Measurements from ENCODE around the gene FKBP1A.

FKBP1A gene

GRCh38 chr20:1331101-1331500 is 61.8 kb downstream of the FKBP1A start:
- DNase-seq: no peak

DNA sequence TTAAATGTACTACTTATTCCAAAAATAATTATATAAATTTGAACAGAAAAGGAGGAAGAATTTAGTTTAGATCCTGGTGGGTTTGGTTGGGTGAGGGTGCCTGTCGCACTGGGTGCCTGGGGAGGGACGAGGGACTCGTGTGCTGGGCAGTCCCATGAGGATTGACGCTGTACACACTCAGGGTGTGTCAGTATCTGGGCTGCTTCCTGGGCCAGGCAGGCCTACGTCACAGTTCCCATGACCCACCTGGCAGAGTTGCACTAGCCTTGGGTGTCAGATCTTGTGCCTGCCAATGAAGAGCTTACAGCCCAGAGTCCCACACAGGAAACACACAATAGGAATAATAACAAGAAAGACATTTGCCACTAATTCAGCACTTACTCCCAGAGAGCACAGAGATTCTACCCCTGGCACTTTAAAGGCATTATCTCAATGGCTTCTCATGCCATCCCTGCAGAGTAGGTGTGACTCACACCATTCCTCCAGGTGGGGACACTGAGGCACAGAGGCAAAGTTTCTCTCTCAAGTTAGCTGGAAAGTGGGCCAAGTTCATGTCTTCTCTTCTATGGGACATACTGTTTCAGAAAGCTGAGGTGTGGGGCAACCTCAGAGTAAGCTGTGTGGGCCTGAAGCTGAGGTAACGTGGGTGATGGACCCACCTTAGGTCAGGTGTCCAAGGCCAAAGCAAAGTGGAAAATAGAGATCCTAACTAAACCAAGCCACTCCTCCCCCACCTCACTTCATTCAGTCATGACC is 62.6 kb downstream of the FKBP1A start:
- DNase-seq: peak; percentile 44

- DNase-seq: no peak
Observed at GRCh38 chr20:1328680-1329330, 64.0 kb downstream of the FKBP1A start, which contains the start of gene SDCBP2. Gene SDCBP2, minus strand, starts transcription at chr20:1329139. Its CDS starts 8,723 bp downstream, at chr20:1320416.

DNA sequence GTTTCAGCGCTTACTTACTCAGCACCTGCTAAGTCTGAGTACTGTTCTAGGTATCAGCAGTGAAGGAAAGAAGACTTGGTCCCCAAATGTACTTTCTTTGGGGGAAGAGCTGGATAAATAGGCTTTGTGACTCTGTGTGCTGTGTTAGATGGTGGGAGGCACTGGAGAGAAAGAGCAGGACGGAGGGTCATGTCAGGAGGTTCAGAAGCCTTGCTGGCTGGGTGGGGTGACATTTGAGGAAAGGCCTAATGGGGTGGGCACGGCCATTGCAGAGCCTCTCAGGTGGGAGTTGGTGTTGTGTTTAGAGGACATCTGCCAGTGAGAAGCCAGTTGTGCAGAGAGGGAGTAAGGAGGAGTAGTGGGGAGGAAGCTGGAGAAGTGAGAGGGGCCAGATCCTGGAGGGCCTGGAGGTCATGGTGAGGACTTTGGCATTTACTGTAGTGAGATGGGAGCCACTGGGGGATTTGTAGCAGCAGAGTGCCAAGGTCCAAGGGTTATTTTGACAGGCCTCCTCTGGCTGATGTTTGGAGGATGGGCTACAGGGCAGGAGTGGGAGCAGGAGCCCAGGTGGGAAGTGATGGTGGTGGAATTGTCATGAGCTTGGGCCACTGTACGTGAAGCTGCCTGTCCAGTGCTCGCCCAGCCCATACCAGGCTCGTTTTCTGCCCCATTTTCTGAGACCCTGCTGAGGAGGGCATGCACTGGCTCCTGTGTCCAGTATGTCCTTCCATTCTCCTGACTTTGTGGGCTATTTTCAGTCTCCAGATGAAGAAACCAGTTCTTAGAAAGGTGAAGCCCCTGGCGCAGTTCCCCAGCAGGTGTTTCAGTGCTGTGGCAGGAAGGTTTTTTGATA is 64.8 kb downstream of the FKBP1A start:
- DNase-seq: no peak

GRCh38 chr20:1327241-1327653 is 65.6 kb downstream of the FKBP1A start:
- no peak for DNase-seq

DNA sequence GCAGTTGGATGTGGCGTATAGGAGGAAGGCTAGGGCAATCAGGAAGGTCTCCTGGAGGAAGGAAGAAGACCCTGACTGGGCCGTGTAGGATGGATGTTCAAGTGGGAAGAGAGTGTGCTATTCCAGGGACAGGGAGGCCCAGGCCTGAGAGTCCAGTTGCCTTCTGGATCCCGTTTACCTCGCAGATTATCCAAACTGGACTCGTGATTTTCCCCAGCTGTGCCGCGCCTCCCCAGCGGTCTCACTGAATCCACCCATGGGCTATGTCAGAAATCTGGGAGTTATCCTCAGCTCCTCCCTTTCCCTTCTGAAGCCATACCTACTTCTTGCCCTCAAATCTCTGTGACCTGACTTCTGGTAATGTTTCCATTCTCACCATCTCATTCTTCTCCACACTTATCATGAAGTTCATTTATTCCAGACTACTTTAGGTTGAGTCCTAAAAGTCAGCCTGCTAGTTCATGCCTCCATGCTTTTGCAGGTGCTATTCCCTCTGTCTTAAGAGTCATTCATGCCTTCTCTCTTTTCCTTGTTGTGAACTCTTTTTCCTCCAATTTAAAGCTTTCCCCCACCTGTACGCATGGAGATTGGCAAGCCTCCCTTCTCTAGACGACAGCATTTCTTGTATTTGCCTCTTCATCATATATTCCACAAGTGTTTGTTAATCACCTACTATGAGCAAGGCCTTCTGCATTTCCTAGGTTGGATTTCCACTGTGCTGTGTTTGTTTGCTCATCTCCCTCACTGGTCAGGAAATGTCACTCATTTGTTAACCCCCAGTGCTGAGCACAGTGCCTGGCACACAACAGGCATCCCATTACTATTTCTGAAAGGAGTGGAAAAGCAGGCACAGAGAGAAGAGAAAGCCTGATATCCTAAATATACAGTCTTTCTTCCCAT is 66.6 kb downstream of the FKBP1A start:
- DNase-seq: no peak

DNA sequence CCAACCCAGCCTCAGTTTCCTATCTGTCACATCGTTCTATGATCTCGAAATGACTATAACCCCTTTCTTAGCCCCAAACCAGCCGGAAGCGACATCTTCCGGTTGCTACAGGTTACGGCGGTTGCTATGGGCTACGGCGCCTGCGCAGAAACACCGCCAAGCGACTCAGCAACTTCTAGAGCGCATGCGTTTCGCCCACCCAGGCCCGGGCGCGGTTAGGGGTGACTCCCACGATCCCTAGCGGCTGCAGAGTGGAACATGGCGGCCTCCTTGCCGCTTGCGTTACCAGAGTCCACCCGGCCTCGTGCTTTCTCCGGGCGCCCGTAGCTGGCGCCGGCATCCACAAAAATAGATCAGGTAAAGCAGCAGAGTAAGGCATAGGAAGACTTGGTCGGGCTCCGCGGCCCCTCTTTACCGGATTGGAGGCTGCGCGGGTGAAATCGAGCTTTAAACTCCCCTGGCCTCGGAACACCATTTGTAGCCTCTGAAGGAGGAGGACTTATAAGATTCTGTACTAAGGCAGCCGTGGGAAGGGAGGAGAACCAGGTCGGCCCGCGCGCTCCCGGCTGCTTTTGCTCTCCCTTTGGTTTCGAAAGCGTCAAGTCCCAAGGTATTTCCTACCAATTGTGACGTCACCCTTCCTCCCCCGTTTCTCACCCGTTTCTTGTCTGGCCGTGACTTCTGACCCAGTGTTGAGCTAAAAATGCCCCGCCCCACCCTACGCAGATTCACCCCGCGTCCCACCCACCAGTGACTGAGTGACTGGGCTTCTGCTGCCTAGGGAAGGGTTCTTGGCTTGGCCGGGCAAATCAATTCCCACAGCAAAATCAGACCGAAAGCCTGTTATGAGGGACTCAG is 67.5 kb downstream of the FKBP1A start:
- DNase-seq: peak; percentile 100

- DNase-seq: peak; percentile 28
Observed at GRCh38 chr20:1324598-1325172, 68.2 kb downstream of the FKBP1A start.

- no peak for DNase-seq
Observed at GRCh38 chr20:1323830-1324597, 68.8 kb downstream of the FKBP1A start.

GRCh38 chr20:1323256-1323655 is 69.6 kb downstream of the FKBP1A start:
- no peak for DNase-seq

DNA sequence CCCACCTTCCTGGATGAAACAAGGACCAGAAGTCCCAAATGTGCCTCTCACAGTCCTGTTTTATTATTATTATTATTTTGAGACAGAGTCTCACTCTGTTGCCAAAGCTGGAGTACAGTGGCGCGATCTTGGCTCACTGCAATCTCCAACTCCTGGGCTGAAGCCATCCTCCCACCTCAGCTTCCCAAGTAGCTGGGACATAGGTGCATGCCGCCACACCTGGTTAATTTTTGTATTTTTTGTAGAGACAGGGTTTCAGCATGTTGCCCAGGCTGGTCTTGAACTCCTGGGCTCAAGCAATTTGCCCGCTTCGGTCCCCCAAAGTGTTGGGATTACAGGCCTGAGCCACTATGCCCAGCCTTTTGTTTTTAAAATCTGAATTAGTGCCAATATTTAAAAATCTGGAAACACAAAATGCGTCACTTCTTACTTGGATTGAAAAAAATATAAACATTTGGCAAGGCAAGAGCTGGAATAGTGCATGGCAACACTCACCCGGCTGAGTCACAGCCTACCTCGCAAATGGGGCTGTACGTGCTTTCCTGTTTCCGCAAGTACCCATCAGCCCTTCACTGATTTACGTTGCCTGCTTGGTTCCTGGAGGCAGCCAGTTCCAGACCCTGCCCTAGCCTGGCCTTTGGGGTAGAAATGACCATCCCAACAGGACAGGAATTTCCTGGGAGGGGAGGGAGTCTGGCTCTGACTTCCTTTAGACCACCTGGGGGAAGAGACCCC is 70.2 kb downstream of the FKBP1A start:
- no peak for DNase-seq

DNA sequence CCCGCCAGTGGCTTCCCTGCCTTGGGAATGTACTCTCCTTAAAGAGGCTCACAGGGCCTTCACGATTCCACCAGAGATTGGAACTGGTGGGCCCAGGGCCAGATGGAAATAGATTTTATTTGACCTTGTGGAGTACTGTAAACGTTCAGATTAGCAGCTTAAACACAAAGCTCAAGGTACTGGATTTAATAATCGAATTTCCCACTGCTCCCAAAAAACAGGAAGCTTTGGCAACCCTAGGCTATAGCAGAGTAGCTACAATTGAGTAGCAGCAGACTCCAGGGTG is 71.3 kb downstream of the FKBP1A start:
- no peak for DNase-seq

DNA sequence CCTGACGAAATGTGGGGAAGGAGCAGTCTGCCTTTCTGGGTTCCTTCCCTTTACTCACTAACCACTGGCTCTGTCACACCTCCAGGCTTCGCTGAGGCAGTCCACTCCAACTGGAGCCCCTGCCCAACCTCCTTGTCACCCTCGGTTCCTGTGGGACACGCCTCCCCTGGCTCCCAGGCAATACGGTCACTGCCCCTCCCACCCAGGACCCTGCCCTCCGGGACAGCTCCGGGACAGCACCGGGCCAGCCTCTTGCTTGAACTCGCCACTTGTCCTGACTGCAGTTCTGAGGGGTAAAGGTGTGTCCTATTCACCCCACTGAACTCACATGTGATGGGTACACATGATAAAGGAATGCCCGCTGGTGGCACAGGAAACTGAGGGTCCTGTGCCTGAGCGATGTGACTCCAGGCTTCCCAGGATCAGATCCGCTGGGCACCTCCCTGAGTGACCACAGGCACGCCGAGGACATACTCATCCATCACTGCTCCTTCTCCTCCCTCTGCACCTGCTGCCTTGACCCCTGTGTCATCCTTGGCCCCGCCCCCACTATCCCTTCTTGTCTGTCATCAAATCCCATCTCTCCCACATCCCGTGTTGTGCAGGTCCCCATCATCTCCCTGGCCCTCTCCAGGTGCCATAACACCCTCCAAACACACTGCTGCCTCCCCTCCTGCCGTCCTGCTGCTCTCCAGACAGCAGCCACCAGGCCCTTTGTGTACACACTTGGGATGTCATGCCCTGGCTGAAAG is 71.8 kb downstream of the FKBP1A start:
- DNase-seq: no peak

- no peak for DNase-seq
Observed at GRCh38 chr20:1320016-1320415, 72.8 kb downstream of the FKBP1A start.

GRCh38 chr20:1319462-1319861 is 73.4 kb downstream of the FKBP1A start:
- DNase-seq: no peak

GRCh38 chr20:1319051-1319450 is 73.8 kb downstream of the FKBP1A start:
- no peak for DNase-seq

Measured in CD4-positive, alpha-beta T cell treated with Interleukin-17A for 4 hours (primary cell).